ENCODE data around the gene LAMA3.

LAMA3 gene

DNA sequence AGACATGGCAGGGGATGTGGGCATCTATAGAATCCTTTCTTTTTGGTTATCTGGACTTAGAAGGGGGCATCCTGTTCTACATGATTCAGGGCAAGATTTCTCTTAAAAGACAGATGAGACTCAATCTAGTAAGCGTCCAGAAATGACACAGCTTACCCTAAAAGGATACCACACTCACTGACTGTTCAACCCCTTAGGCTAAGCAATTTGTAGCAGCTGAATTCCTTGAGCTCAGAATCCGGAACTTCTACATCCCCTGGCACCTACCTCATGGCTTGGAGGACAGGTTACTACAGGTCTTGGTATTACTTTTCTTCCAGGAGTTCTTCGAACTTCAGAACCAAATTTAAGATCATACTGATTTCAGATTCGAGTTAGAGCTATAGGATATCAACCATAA, 138.4 kb downstream of the LAMA3 start:
- DNase-seq = no peak

DNA sequence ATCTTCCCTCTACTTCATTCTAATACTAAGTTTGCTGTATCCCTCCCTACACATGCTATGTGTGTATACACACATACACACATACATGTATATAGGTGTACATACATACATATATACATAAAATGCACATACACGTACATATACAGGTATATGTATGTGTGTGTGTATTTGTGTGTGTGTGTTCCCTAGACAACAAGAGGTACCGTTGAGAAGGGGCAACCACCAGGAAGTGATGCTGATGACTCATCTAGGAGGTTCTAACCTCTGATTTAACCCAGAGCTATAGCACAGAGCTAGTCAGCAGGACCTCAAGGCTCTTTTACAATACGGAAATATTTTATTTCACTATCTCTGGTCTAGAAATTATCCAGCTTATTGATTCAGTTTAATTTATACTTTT, 139.2 kb downstream of the LAMA3 start:
- no peak for DNase-seq

DNA sequence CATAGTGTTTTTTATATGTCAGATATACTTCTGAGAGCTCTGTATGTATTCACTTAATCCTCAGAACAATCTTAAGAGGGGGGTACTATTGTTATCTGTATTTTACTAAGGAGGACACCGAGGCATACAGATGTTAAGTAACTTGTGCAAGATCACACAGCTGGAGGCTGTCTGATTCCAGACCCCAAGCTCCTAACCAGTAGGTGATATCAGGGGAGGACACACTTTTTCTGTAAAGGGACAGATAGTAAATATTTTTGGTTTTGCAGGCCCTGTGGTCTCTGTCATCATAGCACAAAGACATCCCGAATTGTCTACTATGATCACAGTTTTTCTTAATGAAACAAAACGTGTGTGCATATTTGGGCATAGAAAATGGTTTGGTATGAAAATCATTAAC, 143.7 kb downstream of the LAMA3 start:
- no peak for DNase-seq

DNA sequence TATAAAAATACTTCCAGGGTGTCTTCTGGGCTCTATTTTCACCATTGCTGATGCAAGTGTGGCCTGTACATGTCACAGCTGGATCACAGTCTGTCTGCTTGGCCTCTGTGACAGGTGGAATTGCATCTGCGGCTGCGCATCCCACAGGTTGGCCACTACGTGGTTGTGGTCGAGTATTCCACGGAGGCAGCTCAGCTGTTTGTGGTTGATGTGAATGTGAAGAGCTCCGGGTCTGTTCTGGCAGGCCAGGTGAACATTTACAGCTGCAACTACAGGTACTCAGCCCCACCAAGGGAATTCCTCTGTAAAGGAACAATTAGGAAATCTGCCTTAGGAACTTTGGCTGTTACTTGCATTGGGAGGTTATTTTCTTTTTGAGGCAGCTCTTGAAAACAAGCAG, 144.5 kb downstream of the LAMA3 start:
- no peak for DNase-seq

DNA sequence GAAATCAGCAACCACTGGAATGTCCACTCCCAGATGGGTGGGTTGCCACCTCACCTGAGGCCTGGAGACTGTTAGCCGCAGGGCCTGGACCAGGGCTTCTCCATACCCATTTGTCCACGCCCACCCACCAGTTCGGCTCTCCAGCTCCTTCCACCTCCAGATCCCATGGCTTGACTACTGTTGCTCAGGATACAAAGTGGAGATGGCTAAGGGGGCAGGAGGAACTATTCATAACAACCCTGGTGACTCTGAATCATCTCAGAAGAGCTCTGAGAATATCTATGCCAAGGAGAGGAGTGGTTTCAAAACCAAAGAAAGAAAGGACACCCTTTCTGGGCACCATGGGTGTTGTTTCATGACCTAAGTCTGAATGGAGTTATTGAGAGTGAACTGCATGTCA, 145.8 kb downstream of the LAMA3 start:
- no peak for DNase-seq

DNA sequence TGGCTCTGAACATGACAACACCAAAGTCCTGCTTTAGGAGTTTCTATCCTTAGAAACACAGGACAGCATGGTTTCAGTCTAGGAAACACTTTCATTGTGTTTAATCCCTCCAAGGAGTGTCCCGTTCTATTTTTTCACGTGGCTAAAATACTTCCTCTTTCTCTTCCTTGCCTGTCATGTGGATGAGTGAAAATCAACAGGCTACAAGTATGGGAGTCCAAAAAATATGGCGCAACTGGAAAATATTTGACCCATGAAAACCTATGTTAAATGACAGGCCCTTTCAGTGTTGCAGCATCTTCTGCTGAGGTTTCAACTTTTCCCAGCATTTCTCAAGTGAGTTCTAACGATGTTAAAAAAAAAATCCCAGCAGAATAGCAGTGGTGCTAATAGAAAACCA, 146.3 kb downstream of the LAMA3 start:
- no peak for DNase-seq

DNA sequence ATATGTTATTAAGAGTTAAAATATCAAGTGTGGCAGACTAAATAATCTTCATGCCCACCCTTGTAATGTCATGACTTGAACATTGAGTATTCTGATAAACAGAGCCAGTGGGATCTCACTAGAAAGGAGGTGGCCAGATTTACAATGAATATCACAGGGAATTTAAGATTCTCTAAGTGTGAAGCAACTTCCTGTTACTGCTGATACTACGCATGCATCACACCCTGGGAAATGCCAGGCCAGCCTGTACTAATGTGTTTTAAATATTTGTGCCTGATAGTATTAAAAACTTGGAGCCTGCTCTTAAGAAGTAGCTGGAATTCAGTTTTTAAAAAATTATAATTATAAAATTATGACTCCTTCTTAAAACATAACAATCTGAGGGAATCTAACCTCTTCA, 148.3 kb downstream of the LAMA3 start:
- no peak for DNase-seq

DNA sequence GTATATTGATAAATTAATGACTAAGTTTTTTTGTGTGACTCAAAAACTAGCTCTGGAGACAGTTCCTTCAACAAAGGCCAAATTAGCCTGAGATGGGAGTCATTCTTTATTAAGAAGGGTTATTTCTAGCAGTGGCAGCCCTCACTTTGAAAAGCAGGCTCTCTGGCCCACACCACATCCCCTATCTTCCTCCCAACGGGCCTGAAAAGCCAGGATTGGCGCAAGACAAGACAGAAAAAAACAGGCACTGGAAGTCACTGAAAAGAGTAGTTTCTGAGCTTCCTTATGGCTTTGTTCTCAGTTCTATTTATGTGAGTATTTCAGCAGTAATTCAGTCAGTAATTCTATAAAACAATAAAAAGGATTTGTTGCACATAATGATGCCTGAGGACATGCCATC, 149.0 kb downstream of the LAMA3 start:
- DNase-seq = no peak

DNA sequence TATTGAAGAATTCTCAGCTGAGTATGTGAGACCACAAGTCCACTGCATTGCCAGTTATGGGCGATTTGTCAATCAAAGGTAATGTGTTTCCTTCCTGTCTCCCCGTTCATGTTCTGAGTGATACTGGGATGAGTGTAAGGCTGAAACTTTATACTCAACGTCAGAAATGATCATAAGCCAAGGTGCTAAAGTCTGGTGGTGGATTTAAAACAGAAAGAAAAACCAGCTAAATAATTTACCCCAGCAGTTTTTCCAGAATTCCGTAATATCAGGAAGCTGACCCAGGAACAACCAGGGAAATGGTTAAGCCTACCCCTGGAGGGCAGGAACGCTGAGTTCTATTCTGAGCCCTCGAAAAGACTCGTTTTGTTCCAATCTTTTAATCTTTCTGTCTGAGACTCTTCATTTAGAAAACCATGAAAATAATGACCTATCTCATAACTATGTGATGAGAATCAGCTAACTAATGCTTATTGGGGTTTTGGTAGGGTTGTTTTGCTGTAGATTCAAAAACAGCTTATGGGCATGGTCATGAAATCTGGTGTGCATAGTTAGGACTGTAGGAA, 149.6 kb downstream of the LAMA3 start:
- no peak for DNase-seq

DNA sequence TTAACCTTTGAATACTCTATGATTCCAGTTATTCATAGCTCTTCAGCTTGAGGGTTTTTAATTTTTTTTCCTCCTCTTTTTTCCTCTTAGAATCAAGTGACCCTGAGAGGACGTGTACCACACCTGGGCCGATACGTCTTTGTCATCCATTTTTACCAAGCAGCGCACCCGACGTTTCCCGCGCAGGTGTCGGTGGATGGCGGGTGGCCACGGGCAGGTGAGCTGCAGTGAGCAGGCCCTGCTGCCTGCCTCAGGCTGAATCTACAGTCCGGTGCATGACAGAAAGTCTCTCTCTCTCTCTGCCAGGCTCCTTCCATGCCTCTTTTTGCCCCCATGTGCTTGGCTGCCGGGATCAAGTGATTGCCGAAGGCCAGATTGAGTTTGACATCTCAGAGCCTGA, 153.1 kb downstream of the LAMA3 start:
- no peak for DNase-seq

DNA sequence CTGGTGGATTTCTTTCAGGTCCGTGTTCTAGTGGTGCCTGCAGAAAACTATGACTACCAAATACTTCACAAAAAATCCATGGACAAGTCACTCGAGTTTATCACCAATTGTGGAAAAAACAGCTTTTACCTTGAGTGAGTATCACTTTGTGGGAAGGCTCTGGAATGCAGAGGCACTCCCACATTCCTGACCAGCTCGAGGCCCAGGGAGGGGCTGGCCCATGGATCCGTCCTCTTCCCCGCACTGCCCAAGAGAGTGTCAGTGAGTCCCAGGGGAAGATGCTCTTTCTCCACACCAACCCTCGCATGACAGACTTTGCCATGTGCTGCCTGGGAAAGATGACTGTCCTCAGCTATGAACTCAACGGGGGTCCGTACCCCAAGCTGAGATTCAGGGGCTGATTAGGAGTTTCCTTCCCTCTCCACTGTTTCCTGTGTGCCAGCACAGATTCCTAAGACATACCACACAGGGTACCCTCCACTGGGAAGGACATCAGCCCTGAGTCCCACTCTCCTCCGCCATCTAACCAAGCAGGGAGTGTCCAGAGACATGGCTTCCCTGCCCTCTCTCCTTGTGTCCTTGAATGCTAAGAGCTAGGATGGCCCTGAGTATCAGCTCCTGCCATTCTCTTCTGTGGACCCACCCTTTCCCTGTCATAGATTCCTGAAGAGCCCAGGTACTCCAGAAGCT, 155.9 kb downstream of the LAMA3 start:
- DNase-seq = no peak

DNA sequence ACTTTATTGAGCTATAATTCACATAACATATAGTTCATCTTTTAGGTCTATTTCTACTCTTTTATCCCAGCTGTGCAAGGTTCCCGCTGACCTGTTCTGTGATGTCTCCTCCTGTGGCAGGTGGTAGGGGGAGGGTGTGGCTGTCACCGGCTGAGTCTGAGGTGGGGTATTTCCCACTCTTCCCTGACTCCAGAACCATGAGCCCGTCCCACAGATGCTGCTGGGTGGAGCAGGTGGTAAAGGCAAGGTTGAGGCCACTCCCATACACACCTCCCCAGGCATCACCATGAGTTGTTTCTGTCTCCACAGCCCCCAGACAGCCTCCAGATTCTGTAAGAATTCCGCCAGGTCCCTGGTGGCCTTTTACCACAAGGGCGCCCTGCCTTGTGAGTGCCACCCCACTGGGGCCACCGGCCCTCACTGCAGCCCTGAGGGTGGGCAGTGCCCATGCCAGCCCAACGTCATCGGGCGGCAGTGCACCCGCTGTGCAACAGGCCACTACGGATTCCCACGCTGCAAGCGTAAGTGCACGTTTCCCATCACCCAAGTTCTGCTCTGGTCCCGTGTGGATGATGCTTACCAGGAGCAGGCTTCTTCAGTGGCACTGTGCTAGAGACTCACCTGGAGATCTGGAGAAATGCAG, 156.9 kb downstream of the LAMA3 start:
- DNase-seq = no peak

DNA sequence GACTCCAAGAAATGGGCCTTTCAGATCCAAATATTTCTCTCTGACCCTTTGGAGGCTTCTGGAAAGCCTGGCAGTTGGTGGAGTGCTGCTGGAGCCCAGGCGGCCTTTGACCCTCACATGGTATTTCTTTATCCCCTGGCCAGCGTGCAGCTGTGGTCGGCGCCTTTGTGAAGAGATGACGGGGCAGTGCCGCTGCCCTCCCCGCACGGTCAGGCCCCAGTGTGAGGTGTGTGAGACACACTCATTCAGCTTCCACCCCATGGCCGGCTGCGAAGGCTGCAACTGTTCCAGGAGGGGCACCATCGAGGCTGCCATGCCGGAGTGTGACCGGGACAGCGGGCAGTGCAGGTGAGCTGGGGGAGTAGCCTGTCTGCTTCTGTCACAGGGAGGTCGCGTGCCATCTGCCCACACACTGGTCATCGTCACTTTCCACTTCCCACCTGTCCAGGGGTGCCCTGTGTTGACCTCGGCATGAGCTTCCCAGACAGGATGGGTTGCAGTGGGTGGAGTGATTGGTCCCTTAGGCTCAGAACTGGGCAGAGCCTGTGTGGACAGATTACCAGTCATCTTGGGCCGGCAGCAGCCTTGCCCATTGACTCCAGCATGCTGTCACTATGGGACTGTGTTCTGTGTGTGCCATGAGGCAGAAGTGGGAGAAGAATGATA, 158.2 kb downstream of the LAMA3 start:
- DNase-seq = no peak

DNA sequence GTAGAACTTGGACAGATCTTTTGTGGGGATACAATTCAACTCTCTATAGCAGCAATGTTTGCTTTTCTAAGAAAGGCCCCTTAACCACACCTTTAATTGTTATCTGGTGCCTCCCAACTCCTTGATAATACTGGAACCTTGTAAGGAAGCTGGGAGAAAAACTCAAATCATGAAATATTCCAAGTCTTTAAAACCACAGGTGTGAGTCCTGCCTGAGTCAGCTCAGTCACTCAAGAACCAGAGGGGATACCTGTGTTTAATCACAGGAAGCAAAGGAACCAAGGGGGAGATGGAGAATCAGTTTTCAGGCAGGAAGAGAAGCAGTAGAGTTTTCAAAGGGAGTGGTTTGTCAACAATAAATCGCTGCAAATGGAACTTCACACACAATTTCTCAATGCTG, 159.9 kb downstream of the LAMA3 start:
- DNase-seq = no peak

DNA sequence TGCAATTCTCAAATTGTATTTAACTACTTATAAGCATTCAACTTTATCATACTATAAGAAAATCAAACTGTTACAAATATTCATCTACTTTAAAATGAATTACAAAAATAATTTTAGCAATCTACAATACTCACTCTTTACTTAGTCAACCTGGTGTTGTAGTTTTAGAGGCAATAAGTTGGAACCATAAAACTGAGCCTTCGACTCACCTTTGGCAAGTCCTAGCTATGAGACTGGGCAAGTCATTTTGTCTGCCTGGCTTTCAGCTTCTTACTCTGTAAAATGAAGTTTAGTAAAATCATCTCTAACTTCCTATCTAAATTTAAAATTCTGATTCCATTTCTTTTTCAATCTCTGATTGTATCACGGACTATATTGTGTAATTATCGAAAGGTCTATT, 161.0 kb downstream of the LAMA3 start:
- DNase-seq = no peak

DNA sequence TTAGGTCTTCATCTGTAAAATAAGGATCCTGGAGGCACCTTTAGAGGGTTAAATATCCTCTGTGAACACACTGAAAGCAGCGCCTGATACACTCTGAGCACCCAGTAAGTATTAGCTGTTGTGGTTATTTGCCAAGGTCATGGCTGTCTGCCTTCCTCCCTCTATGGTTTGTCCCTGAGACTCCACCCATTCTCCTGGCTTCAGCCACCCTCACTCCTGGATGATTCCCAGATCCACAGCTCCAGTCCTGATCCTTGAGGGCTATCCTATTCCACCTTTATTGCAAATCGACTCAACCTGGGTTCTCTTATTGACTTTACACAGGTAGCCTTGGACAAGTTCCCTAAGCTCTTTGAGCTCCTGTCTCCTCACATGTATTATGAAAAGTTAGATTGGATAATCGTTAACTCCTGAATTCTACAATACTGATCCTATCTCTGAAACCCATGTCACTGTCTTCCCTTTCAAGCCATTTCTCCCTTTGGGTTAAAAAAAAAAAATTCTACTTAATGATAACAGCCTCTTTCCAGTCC, 162.3 kb downstream of the LAMA3 start:
- DNase-seq = no peak

DNA sequence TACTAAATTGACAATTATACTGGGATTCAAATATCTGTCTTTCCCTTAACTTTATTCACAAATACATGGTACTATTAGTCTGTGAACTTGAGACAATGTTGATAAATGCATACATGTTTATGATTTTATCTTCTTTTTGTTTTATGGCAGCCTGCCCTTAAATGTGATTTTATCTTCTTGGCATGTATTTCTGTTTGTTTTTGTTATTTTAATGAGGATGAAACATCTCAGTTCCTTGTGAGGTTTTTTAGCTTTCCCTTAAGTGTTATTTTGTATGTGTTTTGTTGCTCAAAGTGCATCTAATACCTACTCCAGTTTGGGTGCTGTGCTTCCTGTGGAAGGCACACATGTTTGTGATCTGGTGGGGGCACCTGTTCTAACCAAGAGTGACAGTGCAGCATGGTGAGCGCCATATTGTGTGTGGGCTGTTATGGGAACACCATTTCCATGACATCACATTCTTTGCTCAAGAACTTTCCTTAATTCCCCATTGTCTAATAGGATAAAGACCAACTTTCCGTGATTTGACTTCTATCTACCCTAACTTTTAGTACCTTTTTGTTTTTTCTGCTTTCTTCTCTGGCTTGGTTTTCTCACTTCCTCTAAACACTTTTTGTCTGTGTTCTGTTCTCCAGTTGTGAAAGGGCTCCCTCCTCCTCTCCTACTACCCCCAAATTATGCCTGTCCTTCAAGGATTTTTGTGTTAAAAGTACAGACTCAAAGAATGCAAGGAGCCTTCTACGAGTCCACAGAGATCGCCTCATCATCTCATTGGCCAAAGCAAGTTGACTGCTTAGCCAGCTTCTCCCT, 163.2 kb downstream of the LAMA3 start:
- DNase-seq = no peak

DNA sequence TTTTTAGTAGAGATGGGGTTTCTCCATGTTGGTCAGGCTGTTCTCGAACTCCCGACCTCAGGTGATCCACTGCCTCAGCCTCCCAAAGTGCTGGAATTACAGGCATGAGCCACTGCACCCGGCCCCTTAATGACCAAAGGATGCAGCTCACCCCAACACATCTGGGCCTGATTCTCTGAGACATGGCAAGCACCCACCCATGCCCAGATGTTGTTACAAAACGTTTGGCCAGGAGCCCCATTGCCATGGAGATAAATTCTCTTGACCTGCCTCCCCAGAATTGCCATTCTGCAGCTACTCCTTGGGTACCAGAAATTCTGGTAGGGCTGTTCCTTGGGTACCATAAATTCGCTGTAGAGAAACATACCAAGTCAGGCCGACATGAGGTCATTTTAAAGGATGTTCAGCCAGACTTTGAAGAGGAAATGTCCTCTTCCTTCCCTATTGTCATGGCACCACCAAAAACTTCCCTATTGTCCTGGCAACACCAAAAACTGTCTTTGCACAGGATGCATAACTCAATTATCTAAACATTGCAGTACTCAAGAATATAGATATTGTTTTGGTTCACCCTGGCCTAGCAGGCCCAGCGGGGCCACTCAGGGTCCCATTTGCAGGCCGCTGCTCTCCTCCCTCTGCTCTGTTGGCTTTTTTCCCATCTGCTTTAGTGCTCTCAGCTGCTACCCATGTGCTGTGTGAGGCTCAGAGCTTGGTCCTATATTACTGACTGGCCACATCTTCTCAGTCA, 164.4 kb downstream of the LAMA3 start:
- no peak for DNase-seq

DNA sequence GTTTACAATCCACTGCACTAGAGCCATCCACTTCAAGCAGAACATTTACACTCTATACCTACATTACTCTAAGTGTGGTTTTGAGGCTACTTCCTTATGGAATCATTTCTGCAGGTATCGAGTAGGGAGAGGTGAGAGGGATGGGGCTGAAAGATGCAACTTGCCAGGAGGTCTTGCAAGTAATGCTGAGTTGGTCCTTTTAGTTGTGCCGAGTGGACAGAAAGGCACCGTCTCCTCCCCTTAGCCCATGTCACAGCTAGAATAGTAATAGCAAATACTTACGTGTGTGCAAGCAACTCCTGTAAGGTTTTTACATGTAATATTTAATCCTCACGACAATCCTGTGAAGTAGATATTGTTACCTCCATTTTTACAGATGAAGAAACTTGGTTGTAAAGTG, 166.5 kb downstream of the LAMA3 start:
- DNase-seq = no peak

DNA sequence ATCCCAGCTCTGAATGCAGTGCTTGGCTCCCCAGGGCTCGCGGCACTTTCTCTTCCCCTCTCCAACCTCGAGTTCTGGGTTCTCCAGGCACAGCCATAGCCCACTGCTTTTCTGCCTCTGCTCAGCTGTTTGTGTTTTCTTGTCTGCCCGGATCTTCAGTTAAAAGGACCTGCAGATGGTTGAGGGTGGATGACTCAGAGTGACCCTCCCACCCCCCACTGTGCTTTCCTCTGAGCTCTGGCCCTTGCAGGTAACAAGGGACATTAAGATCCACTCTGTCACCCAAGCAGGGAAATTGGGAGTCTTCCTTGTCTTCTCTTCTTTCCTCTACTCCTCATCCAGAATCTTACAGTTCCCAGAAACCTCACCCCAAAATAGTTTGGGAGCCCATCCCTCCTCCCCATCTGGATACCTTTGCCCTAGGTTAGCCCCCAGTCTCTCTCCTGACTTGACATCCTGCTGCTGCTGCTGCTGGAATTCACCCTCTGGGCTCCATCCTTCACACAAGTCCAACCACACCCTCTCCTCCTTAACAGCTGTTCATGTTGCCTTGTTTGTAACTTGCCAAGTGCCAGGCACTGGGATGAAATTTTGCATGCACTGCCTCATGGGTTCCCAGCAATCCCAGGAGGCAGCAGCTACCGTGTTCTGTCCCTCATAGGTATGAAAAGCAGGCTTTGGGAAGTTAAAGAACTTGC, 167.4 kb downstream of the LAMA3 start:
- DNase-seq = peak; percentile 13

DNA sequence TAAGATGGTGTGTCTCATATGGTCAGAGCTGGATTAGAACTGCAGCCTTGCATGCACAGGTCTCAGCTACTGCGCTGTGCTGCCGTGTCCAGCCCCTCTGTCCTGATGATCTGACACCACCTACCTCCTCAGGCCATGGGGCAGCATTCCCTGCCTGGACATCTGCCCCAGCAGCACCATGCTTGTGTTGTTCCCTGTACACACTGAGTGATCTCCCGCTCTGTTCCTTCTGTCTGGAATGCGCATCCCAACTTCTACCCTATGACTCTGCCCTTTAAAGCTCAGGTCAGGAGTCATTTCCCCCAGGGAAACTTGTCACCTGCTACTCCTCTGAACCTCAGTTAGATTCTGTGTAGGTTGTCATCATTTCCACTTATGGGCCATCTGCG, 167.9 kb downstream of the LAMA3 start:
- no peak for DNase-seq

DNA sequence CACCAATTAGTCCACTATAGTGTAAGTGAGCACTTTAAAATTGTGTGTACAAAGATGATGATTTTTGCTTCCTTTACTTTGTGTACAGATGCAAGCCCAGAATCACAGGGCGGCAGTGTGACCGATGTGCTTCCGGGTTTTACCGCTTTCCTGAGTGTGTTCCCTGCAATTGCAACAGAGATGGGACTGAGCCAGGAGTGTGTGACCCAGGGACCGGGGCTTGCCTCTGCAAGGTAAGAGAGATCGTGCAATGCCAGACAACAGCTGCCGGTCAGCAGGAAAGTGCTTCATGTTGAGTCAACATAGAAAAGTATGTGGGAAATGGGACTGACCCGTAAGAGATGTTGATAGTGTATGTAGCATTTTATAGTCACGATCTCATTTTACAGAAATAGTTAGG, 168.5 kb downstream of the LAMA3 start:
- no peak for DNase-seq

Measured in NCI-H2171 treated with DMSO at 0.1 percent for 48 hours (cell line).